Upper lobe of left lung (tissue), 4 donors: Measurements from ENCODE around the gene CXCL5.
A peak's percentile ranks its signal among the peaks of the same experiment; 100 is the strongest.

Source experiments
- EP300 ChIP-seq, 4 donors: sonication (generic); formaldehyde crosslinking; IDR thresholded peaks; one replicate each; pipeline ENCODE4 v1.5.1; 2017; ENCODE audit warnings: antibody characterized with exemption in 4 of 4, control low read depth in 2 of 4
- POLR2A ChIP-seq, 4 donors: fragments of 450-650 bp; IDR thresholded peaks; one replicate each; pipeline ENCODE4 v1.5.1; 2016 to 2017; ENCODE audit warnings: antibody characterized with exemption in 4 of 4, mild to moderate bottlenecking in 2 of 4
- POLR2AphosphoS5 ChIP-seq, 2 donors: sonication (generic); formaldehyde crosslinking; IDR thresholded peaks; one replicate each; pipeline ENCODE4 v1.5.1; 2017; ENCODE audit warnings: antibody characterized with exemption in 2 of 2
- TF ChIP-seq, protein P1 (sequence below), 6 experiments: fragments of 450-650 bp in 4 of 6; fragments of 200-600 bp in 2 of 6; sonication (generic) in 2 of 6; IDR thresholded peaks; one replicate each; pipeline ENCODE4 v1.5.1; 2016 to 2019; ENCODE audit warnings: antibody characterized with exemption in 6 of 6

DNA sequence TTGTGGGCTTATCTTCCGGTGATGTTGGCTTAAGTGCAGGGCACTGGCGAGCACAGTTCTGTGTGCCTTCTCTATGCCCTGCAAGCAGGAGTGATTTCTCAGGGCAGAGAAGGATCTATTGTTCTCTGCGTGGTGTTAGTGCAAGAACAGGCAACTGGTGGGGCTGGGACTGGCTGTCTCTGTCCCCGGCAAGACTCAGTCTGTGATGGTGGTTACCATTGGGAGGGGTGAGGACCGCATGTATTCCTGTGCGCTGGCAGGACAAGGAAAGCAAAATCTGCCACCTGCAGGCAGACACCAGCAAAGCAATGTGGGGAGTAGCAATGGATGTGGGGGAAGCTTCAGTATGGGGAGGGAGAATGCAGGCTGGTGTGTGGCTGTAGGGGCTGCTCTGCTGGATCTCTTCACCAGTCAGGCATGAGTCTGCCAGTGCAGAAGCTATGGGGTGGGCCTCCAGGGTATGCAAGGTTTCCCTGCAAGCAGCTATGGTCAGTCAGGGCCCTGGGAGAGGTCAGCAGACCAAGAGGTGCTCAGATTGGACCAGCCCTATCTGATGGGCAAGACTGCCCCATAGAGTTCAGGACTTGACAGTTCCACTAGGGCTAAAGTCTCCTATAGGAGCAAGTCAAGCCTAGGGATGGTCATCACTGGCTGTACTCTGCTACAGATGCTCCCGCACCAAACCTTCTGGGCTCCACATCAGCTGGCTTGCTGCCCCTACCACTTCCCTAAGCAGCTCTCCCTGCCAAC is 33.4 kb downstream of the CXCL5 start:
- TF ChIP-seq, protein P1, sequence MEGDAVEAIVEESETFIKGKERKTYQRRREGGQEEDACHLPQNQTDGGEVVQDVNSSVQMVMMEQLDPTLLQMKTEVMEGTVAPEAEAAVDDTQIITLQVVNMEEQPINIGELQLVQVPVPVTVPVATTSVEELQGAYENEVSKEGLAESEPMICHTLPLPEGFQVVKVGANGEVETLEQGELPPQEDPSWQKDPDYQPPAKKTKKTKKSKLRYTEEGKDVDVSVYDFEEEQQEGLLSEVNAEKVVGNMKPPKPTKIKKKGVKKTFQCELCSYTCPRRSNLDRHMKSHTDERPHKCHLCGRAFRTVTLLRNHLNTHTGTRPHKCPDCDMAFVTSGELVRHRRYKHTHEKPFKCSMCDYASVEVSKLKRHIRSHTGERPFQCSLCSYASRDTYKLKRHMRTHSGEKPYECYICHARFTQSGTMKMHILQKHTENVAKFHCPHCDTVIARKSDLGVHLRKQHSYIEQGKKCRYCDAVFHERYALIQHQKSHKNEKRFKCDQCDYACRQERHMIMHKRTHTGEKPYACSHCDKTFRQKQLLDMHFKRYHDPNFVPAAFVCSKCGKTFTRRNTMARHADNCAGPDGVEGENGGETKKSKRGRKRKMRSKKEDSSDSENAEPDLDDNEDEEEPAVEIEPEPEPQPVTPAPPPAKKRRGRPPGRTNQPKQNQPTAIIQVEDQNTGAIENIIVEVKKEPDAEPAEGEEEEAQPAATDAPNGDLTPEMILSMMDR (IDR thresholded peaks at IDR 0.05), result peak in 5 of 6 experiments; percentile 19 to 49 (median 39)
- TF ChIP-seq POLR2A (IDR thresholded peaks at IDR 0.05) (no peak), EP300 (IDR thresholded peaks at IDR 0.05) (no peak), POLR2AphosphoS5 (IDR thresholded peaks at IDR 0.05) (no peak)
